PC-9 (cell line): Measurements from ENCODE around the gene NT5M.

Experiments
- CTCF ChIP-seq: fragments of 200-600 bp; sonication (generic); conservative IDR thresholded peaks from 2 replicates; pipeline ENCODE4 v1.6.1; 2017; ENCODE audit warnings: mixed run types, antibody characterized with exemption, mild to moderate bottlenecking, moderate library complexity
- EZH2 ChIP-seq: fragments of 200-600 bp; sonication (generic); IDR thresholded peaks from 2 replicates; pipeline ENCODE4 v1.8.0; 2017; ENCODE audit warnings: antibody characterized with exemption, low read depth

GRCh38 chr17:17348872-17349723 lies 45.9 kb downstream of the NT5M start:
- TF ChIP-seq CTCF (no peak), EZH2 (no peak)
